IPS-18a (cell line): ENCODE results near the gene NR4A3.
"Not testable (repeated sequence)": the region's sequence is repeated elsewhere in the genome, so short reads cannot be mapped to it uniquely, and the experiment has no call there.

Experiments
- H3K27ac ChIP-seq: one replicate; pipeline ENCODE4 v1.5.1; 2013; ENCODE audit warnings: low read length
- H3K27me3 ChIP-seq: one replicate; pipeline ENCODE4 v1.6.1; 2013; ENCODE audit warnings: mild to moderate bottlenecking, low read length; ENCODE audit not compliant: control insufficient read depth, insufficient read depth
- H3K36me3 ChIP-seq: one replicate; pipeline ENCODE4 v1.6.1; 2013; ENCODE audit warnings: low read depth, low read length; ENCODE audit not compliant: control insufficient read depth
- H3K4me1 ChIP-seq: one replicate; pipeline ENCODE4 v1.6.1; 2013; ENCODE audit warnings: low read depth, low read length; ENCODE audit not compliant: control insufficient read depth
- H3K4me3 ChIP-seq: one replicate; pipeline ENCODE4 v1.5.1; 2013; ENCODE audit warnings: low read length
- H3K9ac ChIP-seq: one replicate; pipeline ENCODE4 v1.6.1; 2013; ENCODE audit warnings: mild to moderate bottlenecking, low read length, moderate library complexity
- H3K9me3 ChIP-seq: one replicate; pipeline ENCODE4 v1.6.1; 2013; ENCODE audit warnings: low read depth, low read length; ENCODE audit not compliant: control insufficient read depth

The NR4A3 gene

GRCh38 chr9:99840072-99840471 lies 18.4 kb downstream of the NR4A3 start:
- Histone ChIP-seq H3K9me3 (no peaks in the 10 kb centered on the region), H3K36me3 (no peaks in the 10 kb centered on the region), H3K4me3 (no peak overlapping the region), H3K27me3 (no peaks in the 10 kb centered on the region), H3K27ac (no peak overlapping the region), H3K4me1 (no peaks in the 10 kb centered on the region), H3K9ac (no peak overlapping the region)

- Histone ChIP-seq H3K4me3 (no peak overlapping the region), H3K9me3 (no peaks in the 10 kb centered on the region), H3K27ac (no peak overlapping the region), H3K36me3 (no peaks in the 10 kb centered on the region), H3K4me1 (no peaks in the 10 kb centered on the region), H3K9ac (no peak overlapping the region), H3K27me3 (no peaks in the 10 kb centered on the region)
Measured at GRCh38 chr9:99845063-99845462, 23.4 kb downstream of the NR4A3 start.

- Histone ChIP-seq H3K4me3 (no peak overlapping the region), H3K36me3 (no peaks in the 10 kb centered on the region), H3K9ac (no peak overlapping the region), H3K27me3 (no peaks in the 10 kb centered on the region), H3K27ac (no peak overlapping the region), H3K4me1 (no peaks in the 10 kb centered on the region), H3K9me3 (no peaks in the 10 kb centered on the region)
Measured at GRCh38 chr9:99848447-99848846, 26.8 kb downstream of the NR4A3 start.

- H3K4me3 ChIP-seq = no peak overlapping the region
- H3K27me3 ChIP-seq = no peaks in the 10 kb centered on the region
- H3K9me3 ChIP-seq = no peaks in the 10 kb centered on the region
- no peaks in the 10 kb centered on the region for H3K36me3 ChIP-seq
- no peaks in the 10 kb centered on the region for H3K4me1 ChIP-seq
- H3K27ac ChIP-seq = no peak overlapping the region
- H3K9ac ChIP-seq = no peak overlapping the region
Measured at GRCh38 chr9:99850736-99851499, 29.2 kb downstream of the NR4A3 start.

DNA sequence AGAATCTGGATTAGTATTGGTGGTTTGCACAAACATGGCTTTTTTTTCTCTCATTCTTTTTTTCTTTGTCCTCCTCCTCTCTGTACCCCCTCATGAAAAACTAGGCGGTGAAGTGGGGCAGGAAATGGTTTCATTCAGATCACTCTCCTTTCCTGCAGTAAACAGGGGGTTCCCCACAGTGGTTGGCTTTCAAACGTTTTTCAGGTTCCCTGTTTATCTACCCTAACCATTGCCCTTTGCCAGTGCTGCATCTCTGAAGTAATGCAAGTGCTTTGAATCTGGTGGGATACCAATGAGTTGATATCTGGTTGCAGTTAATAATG lies 29.8 kb downstream of the NR4A3 start:
- Histone ChIP-seq H3K9ac (no peak overlapping the region), H3K4me1 (no peaks in the 10 kb centered on the region), H3K4me3 (no peak overlapping the region), H3K27ac (no peak overlapping the region), H3K9me3 (no peaks in the 10 kb centered on the region), H3K27me3 (no peaks in the 10 kb centered on the region), H3K36me3 (no peaks in the 10 kb centered on the region)

DNA sequence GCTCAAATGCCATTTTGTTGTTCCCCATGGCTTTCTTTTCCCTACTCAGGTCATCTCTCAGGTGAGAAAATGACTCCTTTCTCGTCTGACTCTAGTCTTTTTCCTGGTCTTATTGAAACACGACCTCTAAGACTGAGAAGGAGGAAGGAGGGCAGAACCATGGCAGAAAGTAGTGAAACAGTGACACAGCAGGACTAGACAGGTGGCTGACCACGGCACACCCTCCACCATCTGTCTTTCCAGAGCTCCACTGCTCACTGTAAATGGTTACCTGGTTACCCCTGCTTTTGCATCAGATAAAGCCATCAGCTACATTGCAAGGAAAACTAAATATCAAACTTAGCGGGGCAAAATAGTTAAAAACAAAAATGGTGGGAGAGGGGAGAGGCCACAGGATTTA lies 30.9 kb downstream of the NR4A3 start:
- H3K9me3 ChIP-seq = no peaks in the 10 kb centered on the region
- H3K27ac ChIP-seq = no peak overlapping the region
- H3K27me3 ChIP-seq = no peaks in the 10 kb centered on the region
- H3K4me3 ChIP-seq = no peak overlapping the region
- H3K36me3 ChIP-seq = no peaks in the 10 kb centered on the region
- no peak overlapping the region for H3K9ac ChIP-seq
- H3K4me1 ChIP-seq = no peaks in the 10 kb centered on the region

DNA sequence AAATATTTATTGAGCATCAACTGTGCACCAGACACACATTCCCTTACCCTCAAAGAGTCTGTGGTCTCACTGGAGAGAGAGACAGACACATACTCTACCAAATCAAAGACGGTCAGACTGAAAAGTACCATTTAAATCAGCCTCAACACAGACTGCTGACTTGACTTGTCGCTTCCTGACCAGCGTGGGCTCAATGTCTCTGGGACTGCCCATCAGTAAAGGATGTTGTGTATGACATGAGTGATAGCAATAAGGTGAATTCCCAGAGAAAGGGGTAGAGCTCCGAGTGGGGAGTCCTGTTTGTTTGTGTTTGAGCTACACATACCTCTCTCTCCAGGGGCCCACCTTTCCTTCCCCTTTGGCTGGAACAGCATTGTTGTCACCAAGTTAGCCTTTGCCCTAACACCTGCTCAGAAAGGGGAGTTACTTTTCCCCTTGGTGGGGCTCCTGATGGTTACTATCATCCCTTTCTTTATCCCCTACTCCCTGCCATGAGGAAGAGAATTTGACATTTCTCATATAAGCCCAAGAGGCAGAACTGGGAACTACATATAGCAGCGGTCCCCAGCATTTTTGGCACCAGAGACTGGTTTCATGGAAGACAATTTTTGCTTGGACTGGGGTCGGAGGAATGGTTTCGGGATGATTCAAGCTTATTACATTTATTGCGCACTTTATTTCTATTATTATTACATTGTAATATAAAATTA lies 33.9 kb downstream of the NR4A3 start:
- H3K9me3 ChIP-seq = no peaks in the 10 kb centered on the region
- no peak overlapping the region for H3K27ac ChIP-seq
- peaks cover 9% of the 10 kb centered on the region for H3K4me1 ChIP-seq
- H3K4me3 ChIP-seq = no peak overlapping the region
- H3K9ac ChIP-seq = no peak overlapping the region
- no peaks in the 10 kb centered on the region for H3K36me3 ChIP-seq
- H3K27me3 ChIP-seq = no peaks in the 10 kb centered on the region

DNA sequence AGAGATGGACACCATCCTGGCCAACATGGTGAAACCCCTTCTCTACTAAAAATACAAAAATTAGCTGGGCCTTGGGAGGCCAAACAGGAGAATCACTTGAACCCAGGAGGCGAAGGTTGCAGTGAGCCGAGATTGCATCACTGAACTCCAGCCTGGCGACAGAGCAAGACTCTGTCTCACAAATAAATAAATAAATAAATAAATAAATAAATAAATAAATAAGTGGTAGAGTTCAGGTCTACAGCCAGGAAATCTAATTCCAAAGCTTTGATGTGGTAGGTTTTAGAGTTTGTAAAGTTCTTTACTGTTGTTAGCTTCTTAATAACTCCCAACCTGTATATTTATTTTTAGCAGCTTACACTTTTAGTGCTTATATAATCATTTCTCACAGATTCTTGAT lies 35.9 kb downstream of the NR4A3 start:
- not testable (repeated sequence) for H3K9ac ChIP-seq, H3K4me3 ChIP-seq, H3K27me3 ChIP-seq, H3K4me1 ChIP-seq, H3K27ac ChIP-seq, H3K36me3 ChIP-seq, H3K9me3 ChIP-seq

DNA sequence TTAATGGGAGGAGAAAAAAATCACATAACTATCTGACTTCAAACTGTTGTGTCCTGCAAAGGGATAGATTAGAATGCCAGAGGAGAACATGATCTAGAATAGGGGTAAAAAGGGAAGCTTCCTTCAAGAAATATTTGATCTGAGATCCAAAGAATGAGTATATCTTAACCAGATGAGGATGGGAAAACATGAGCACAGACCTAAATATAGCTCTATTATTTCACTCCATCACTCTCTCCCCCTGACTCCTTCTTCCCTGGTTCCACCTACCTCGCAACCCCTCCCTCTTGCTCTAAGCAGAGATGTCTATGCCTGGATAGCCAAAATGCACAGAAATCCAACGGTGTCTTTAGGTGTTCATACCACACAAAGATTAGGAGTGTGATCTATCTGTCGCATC lies 36.4 kb downstream of the NR4A3 start:
- Histone ChIP-seq H3K9ac (no peak overlapping the region), H3K36me3 (no peaks in the 10 kb centered on the region), H3K4me1 (peaks cover 9% of the 10 kb centered on the region), H3K27ac (no peak overlapping the region), H3K9me3 (no peaks in the 10 kb centered on the region), H3K27me3 (no peaks in the 10 kb centered on the region), H3K4me3 (no peak overlapping the region)

DNA sequence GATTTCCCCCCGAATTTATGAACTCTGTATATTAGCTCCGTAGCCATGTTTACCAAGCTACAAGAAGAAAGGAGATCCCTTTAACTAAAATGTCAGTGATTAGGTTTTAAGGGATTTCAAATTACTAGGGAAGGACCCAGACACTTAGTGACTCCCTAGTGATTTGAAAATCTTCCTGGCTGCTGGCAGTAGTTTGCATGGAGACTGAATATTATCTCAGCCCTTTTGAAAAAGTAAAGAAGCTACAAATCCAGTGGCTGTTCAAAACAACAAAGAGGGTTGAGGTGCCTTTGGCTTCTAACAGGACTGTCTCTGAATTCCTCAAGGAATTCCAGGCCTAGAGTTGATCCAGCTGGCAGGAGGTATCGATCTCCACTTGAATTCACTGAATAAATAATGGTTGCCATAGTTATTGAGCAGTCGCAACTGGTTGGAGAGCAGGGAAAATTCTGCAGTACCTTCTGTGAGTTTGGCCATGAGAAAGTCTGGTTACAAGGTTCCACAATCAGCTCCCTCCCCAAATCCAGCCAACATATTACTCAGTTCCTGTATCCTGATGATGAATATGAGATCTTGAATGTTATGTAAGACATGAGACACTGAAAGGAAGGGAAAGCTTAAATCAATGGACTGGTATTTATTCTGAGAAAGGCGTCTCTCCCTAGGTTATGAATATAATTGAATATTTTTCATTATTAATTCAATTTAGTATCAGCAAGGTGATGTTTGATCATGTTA lies 37.7 kb downstream of the NR4A3 start:
- no peaks in the 10 kb centered on the region for H3K36me3 ChIP-seq
- no peaks in the 10 kb centered on the region for H3K27me3 ChIP-seq
- H3K4me3 ChIP-seq = no peak overlapping the region
- H3K4me1 ChIP-seq = peaks cover 9% of the 10 kb centered on the region
- peak overlapping the region; percentile 33 for H3K27ac ChIP-seq
- peak overlapping the region; percentile 28 for H3K9ac ChIP-seq
- H3K9me3 ChIP-seq = no peaks in the 10 kb centered on the region

DNA sequence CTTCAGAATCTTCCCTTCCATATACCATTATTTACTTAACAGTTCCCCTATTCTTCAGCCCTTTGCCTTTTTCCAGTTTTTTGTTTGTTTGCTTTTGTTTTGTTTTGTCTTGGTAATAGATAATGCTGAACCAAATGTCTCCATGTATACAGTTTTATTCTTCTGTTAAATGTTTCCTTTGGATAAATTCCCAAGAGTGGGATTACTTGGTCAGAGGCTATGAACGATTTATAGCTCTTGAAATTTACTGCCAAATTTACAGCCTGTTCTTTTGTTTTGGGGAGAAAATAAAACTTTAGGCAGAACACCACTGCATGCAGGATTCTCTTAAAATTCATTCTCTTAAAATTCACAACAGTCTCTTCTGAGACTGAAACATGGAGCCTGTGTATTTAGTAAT lies 38.6 kb downstream of the NR4A3 start:
- H3K9me3 ChIP-seq = no peaks in the 10 kb centered on the region
- H3K9ac ChIP-seq = no peak overlapping the region
- no peaks in the 10 kb centered on the region for H3K27me3 ChIP-seq
- H3K27ac ChIP-seq = no peak overlapping the region
- peaks cover 9% of the 10 kb centered on the region for H3K4me1 ChIP-seq
- H3K36me3 ChIP-seq = no peaks in the 10 kb centered on the region
- H3K4me3 ChIP-seq = no peak overlapping the region
